ENCODE data around the gene BICD1. TPM values are rescaled to one million over a fixed set of nuclear protein-coding genes. Genes with fewer than 3 reads are reported as not detected.

The BICD1 gene
- total and polyA plus RNA-seq, 2 of the 13 experiments (the other 11 are each of a cell fraction or from before 2014, with no cell fraction given) = 4.5 to 5.2 TPM

- TF ChIP-seq PAXIP1 (CRISPR knock-in tag; conservative IDR thresholded peaks at IDR 0.05) (no peak), PHF21A (CRISPR knock-in tag; IDR thresholded peaks at IDR 0.05) (no peak), U2AF1 (optimal IDR thresholded peaks at IDR 0.05; ENCODE audit: low read depth, low read length) (no peak), KDM6A (CRISPR knock-in tag; IDR thresholded peaks at IDR 0.05; ENCODE audit: low read depth) (no peak), SETDB1 (CRISPR knock-in tag; IDR thresholded peaks at IDR 0.05; ENCODE audit: borderline replicate concordance) (no peak), ZNF678 (CRISPR knock-in tag; IDR thresholded peaks at IDR 0.05) (no peak), RARG (CRISPR knock-in tag; IDR thresholded peaks at IDR 0.05; ENCODE audit: low read depth) (no peak), PBX3 (CRISPR knock-in tag; IDR thresholded peaks at IDR 0.05; ENCODE audit: borderline replicate concordance) (no peak)
These were observed 17.5 kb upstream of the BICD1 start (continued) for GRCh38 chr12:32089156-32089555.

GRCh38 chr12:32089586-32089985, 17.1 kb upstream of the BICD1 start:
- no peak overlapping the region for H2AFZ ChIP-seq (ENCODE audit: low read length)
- no peaks in the 10 kb centered on the region for H3K79me2 ChIP-seq (ENCODE audit: insufficient read depth, low read length)
- POLR2A ChIA-PET = no interaction called here
- no peak overlapping the region for H3K4me2 ChIP-seq (ENCODE audit: low read depth, low read length)
- no peak overlapping the region for H3K27ac ChIP-seq (ENCODE audit: extremely low read length, insufficient read depth, low read length)
- ATAC-seq (no peak), FAIRE-seq (no peak), DNase-seq (ENCODE audit: low spot score) (no peak)
- WGBS (ENCODE audit: low lambda C conversion rate) = 44% methylated on average over 3 of the region's 3 CpGs
- H3K4me3 ChIP-seq (replicated peaks in 1 of 3; ENCODE audit: insufficient read depth in 1 of 3, low read depth in 2 of 3, low read length in 3 of 3) = no peak overlapping the region
- no peaks in the 10 kb centered on the region for H3K9me3 ChIP-seq (ENCODE audit: low read length)
- no peaks in the 10 kb centered on the region for H4K20me1 ChIP-seq (ENCODE audit: insufficient read depth, low read length)
- in situ Hi-C loops (cut with HindIII; ENCODE audit: extremely low pct_ligation_motif_present, low pct_unique_long_range_greater_than_20kb) = no loop called here
- no peaks in the 10 kb centered on the region for H3K4me1 ChIP-seq (ENCODE audit: insufficient read depth, low read length)
- no peak overlapping the region for H3K9ac ChIP-seq (ENCODE audit: insufficient read depth, low read depth, low read length)
- H3K36me3 ChIP-seq (replicated peaks in 1 of 2; ENCODE audit: control insufficient read depth in 1 of 2, insufficient read depth in 2 of 2, low read length in 2 of 2) = no peaks in the 10 kb centered on the region
- BruUV-seq (replicated peaks) = no TSS peak
- no peaks in the 10 kb centered on the region for H3K27me3 ChIP-seq (ENCODE audit: control insufficient read depth in 1 of 2, insufficient read depth in 2 of 2, low read length in 2 of 2)
- CTCF ChIA-PET (ENCODE audit: low intra/inter-chr PET ratio, low total read pairs) = no interaction called here
- intact Hi-C loops (cut with micrococcal nuclease; ENCODE audit: unreplicated experiment) = no loop called here
- TF ChIP-seq NFKBIZ (CRISPR knock-in tag; IDR thresholded peaks at IDR 0.05) (no peak), ZNF883 (CRISPR knock-in tag; IDR thresholded peaks at IDR 0.05; ENCODE audit: not compliant biosample characterization) (no peak), ZNF180 (CRISPR knock-in tag; IDR thresholded peaks at IDR 0.05; ENCODE audit: borderline replicate concordance, low read depth) (no peak), FOXC1 (CRISPR knock-in tag; IDR thresholded peaks at IDR 0.05; ENCODE audit: borderline replicate concordance) (no peak), ZFP36L2 (CRISPR knock-in tag; IDR thresholded peaks at IDR 0.05) (no peak), PITX1 (CRISPR knock-in tag; IDR thresholded peaks at IDR 0.05) (no peak), TFE3 (CRISPR knock-in tag; IDR thresholded peaks at IDR 0.05) (no peak), ARID2 (CRISPR knock-in tag; IDR thresholded peaks at IDR 0.05; ENCODE audit: borderline replicate concordance) (no peak), ISL2 (CRISPR knock-in tag; IDR thresholded peaks at IDR 0.05) (no peak)

All from HepG2 (cell line).